GM18502 (cell line): Measurements from ENCODE around the gene RAX.

Experiments used
- ATAC-seq: cut with Tn5 transposase; IDR thresholded peaks from one replicate; pipeline ENCODE4 v1.9.1; 2021; ENCODE audit warnings: mild to moderate bottlenecking; ENCODE audit not compliant: unreplicated experiment, poor library complexity

Gene RAX

GRCh38 chr18:59272891-59273758, at the start of gene RAX:
Gene RAX, minus strand, starts transcription at chr18:59273454. Its CDS starts 248 bp downstream, at chr18:59273206.
- ATAC-seq = peak; percentile 65

- no peak for ATAC-seq
These were observed 45.3 kb upstream of the RAX start, which contains the start of gene CPLX4 for GRCh38 chr18:59318460-59319050. Gene CPLX4, minus strand, starts transcription at chr18:59318649. Its CDS starts 187 bp downstream, at chr18:59318462.

- ATAC-seq = no peak
These were observed 38.4 kb upstream of the RAX start for GRCh38 chr18:59311631-59312030.

GRCh38 chr18:59308938-59309260, 35.6 kb upstream of the RAX start:
- ATAC-seq = no peak

- ATAC-seq = peak; percentile 88
These were observed 35.1 kb upstream of the RAX start for GRCh38 chr18:59308248-59308937.

GRCh38 chr18:59306640-59307039, 33.4 kb upstream of the RAX start:
- ATAC-seq = no peak

- ATAC-seq = no peak
These were observed 32.0 kb upstream of the RAX start for GRCh38 chr18:59305295-59305694.

GRCh38 chr18:59303656-59304195, 30.5 kb upstream of the RAX start:
- ATAC-seq = no peak

- ATAC-seq = no peak
These were observed 29.8 kb upstream of the RAX start for GRCh38 chr18:59303006-59303405.

GRCh38 chr18:59301929-59302328, 28.7 kb upstream of the RAX start:
- ATAC-seq = no peak

GRCh38 chr18:59300676-59301285, 27.5 kb upstream of the RAX start:
- ATAC-seq = no peak

GRCh38 chr18:59298871-59299270, 25.6 kb upstream of the RAX start:
- no peak for ATAC-seq

GRCh38 chr18:59293317-59293716, 20.1 kb upstream of the RAX start:
- no peak for ATAC-seq

- no peak for ATAC-seq
These were observed 13.1 kb upstream of the RAX start for GRCh38 chr18:59286341-59286740.

GRCh38 chr18:59282341-59282740, 9.1 kb upstream of the RAX start:
- ATAC-seq = no peak

GRCh38 chr18:59279722-59280121, 6.5 kb upstream of the RAX start:
- no peak for ATAC-seq

- ATAC-seq = no peak
These were observed 5.9 kb upstream of the RAX start for GRCh38 chr18:59279193-59279592.

GRCh38 chr18:59278793-59279192, 5.5 kb upstream of the RAX start:
- no peak for ATAC-seq

GRCh38 chr18:59276047-59276446, 2.8 kb upstream of the RAX start:
- no peak for ATAC-seq

- ATAC-seq = no peak
These were observed 2.2 kb upstream of the RAX start for GRCh38 chr18:59275406-59275949.
